Measurements from ENCODE around the gene BRI3BP. TPM values are rescaled to one million over a fixed set of nuclear protein-coding genes. Genes with fewer than 3 reads are reported as not detected.

BRI3BP gene, protein sequence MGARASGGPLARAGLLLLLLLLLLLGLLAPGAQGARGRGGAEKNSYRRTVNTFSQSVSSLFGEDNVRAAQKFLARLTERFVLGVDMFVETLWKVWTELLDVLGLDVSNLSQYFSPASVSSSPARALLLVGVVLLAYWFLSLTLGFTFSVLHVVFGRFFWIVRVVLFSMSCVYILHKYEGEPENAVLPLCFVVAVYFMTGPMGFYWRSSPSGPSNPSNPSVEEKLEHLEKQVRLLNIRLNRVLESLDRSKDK
- total RNA-seq: 8.0 TPM

DNA sequence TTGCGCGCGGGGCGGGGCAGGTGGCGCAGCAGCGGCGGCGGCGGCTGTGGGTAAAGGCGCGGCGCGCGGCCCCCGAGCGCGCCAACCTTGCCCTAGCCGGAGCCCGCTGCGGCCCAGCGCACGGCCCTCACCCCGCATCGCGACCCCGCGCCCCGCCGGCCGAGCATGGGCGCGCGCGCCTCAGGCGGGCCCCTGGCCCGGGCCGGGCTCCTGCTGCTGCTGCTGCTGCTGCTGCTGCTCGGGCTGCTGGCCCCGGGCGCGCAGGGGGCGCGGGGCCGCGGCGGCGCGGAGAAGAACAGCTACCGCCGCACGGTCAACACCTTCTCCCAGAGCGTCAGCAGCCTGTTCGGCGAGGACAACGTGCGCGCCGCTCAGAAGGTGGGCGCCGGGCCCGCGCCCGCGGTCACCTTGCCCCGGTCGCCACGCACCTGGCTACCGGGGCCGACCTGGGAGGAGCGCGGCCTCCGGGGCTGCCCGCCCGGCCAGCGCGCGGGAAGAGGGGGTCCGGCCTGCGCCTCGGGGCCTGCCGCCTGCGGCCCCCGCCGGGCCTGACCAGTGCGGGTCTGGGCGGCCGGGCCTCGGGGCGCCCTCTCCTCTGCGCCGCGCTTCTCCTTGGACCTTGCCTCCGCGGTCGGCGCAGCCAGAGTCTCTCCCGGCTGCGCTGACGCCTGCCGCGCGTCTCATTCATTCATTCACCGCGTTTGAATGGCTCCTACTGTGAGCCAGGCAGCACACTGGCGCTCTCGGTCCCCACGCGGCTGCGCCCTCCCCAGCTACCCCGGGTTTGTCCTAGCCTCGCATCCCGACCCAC is at the start of gene BRI3BP:
Gene BRI3BP (plus strand): TSS at position 20 of the 811 bp plus-strand sequence. CDS start 146 bp downstream, at position 166.

DNA sequence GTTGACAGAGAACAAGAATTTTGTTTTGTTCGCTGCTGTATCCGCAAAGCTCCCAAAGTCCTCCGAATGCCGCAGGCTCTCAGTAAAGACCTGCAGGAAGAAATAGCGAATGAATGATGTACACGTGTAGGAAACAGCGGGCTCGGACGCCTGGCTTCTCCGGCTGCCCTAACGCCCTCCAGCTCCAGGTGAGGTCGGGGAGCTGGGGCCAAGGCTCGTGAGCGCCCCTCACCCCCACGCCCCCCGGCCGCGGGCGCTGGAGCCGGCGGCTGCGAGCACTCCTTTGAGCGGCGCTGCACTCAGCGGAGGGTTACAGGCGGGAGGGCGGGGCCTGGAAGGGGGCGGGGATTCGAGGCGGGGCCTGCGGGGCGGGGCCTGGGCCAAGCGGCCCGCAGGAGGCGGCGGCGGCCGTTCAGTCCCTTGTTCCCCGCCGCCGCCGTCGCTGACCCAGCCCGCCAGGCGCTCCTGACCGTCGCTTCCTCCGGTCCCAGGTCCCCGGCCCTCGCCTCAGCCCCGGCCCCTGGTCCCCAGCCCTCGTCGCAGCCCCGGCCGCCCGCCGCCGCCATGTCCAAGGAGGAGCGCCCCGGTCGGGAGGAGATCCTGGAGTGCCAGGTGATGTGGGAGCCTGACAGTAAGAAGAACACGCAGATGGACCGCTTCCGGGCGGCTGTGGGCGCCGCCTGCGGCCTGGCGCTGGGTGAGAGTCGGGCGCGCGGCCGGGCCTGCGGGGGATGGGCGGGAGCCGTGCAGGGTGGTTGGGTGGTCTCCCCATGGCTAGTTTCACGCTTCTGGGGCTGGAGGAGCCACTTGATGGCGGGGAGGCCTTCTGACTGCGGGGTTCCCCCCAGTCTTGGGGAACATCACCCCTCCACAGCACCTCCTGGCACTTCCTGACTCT is 71.8 kb downstream of the BRI3BP start, which contains the start of gene AACS:
Gene AACS (plus strand): TSS at position 415 of the 898 bp plus-strand sequence. CDS start 150 bp downstream, at position 565.

Other genes with a start within 250 kb of the BRI3BP start
- 51.9 TPM for gene SCARB1, start 129.8 kb upstream of the BRI3BP start, total RNA-seq
- gene UBC, start 79.0 kb upstream of the BRI3BP start, total RNA-seq: 791 TPM
- 9.2 TPM for gene DHX37, start 4.5 kb upstream of the BRI3BP start, total RNA-seq
- gene AACS, start 71.8 kb downstream of the BRI3BP start, total RNA-seq: 25.1 TPM
- 27.4 TPM for gene TMEM132B, start 192.7 kb downstream of the BRI3BP start, total RNA-seq

All from camera-type eye (tissue), 1 donor.